NCI-H2107 treated with DMSO at 0.1 percent for 48 hours (cell line): ENCODE results near the gene DACT3.

ENCODE experiments used
- DNase-seq: peaks from one replicate; lab custom pipeline; 2025; ENCODE audit not compliant: unreplicated experiment; lab: John Stamatoyannopoulos, UW

The DACT3 gene

DNA sequence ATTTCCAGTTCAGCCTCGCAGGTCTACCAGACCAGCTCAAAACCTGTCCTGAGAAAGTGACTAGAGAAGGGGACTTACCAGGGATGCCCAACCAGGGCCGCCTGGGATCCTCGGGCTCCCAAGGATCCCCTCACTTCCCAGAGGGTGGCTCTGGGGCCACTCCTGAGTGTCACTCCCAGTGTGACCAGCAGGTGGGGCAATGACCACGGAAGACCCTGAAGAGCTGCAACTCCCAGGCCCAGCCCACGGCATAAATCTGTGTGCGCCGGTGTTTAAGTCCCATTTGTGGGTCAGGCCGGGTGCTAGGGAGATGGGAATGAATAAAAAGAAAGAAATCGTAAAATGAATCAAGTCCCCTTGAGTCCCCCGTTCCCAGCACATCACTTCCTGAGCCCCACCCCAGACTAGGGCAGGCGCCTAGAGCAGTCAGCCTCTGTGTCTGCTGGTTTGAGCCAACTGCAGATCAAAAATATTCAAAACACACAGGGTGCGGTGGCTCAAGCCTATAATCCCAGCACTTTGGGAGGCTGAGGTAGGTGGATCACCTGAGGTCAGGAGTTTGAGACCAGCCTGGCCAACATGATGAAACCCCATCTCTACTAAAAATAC is 46.8 kb downstream of the DACT3 start:
- peak; percentile 20 for DNase-seq

DNA sequence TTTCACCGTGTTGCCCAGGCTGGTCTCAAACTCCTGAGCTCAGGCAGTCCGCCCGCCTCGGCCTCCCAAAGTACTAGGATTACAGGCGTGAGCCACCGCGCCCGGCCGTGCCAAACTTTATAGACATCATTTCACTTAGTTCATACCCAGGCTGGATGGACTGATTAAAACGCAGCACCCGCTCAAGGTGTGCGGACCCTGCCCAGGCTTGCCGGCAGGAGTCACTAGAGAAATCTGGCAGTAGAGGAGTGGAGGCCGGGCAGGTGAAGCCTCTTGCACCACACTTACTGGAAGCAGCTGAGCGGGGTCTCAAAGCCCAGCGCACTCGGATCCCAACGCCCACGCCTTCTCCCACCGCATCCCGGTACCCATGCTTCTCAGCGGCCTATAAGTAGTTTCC is 47.5 kb downstream of the DACT3 start:
- no peak for DNase-seq

DNA sequence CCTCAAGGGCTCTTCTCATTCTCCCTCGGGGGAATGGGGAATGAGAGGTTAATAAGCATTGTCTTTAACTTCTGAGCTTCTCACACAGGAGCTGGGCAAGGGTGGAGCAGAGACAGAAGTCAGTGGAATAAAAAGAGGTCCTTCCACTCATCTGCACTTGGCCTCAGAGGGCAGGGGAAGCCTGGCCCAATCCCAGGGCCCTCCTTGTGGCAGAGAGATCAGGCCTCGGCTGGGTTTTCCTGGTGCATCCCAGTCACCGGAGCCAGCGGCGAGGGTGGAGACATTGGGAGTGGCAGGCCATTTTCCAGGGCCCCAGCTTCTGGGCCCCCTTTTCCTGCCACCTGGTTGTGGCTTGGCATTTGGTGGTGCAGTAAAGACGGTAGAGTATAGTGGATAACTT is 49.2 kb downstream of the DACT3 start:
- DNase-seq = no peak

DNA sequence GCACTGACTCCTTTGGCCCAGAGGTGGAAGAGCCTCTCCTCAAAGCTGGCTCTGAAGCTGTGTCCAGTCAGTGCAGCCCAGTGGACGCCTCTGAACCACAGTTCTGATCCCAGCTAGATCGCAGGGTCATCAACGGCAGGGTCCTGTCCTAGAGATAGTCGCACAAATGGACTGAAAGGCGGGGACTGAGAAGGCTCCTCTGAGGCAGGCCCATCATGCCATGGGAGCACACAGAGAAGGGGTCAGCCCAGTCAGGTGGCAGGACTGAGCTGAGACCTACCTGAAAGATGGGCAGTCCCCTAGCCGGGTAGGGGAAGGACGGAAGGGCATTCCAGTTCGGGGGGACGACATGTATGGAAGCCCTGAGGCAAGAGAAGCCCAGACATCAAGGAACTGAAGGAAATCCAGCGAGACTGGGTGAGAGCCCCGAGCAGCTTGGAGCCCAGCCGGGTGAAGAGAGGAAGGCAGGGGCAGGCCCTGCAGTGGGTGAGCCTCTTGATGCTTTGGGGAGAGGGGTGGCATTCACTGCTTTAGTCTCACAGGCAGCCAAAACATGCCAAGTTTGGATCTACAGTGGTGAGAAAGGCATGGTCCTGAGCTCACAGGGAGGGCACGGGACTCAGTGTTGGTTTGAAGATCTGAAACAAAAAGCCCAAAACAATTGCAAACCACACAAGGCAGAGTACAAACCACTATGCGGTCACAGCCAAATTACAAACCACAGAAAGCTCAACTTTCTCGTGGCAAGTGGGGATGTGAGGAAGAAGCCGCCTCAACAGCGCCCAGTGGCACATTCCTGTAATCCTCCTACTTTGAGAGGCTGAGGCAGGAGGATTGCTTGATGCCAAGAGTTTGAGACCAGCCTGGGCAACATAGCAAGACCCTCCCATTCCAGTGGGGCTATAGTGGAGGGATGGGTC is 49.9 kb downstream of the DACT3 start:
- DNase-seq = peak; percentile 50

DNA sequence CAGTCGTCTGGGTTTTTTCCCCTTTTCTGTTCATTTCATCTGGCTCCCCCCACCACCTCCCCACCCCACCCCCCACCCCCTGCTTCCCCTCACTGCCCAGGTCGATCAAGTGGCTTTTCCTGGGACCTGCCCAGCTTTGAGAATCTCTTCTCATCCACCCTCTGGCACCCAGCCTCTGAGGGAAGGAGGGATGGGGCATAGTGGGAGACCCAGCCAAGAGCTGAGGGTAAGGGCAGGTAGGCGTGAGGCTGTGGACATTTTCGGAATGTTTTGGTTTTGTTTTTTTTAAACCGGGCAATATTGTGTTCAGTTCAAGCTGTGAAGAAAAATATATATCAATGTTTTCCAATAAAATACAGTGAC is 50.6 kb downstream of the DACT3 start:
- no peak for DNase-seq

DNA sequence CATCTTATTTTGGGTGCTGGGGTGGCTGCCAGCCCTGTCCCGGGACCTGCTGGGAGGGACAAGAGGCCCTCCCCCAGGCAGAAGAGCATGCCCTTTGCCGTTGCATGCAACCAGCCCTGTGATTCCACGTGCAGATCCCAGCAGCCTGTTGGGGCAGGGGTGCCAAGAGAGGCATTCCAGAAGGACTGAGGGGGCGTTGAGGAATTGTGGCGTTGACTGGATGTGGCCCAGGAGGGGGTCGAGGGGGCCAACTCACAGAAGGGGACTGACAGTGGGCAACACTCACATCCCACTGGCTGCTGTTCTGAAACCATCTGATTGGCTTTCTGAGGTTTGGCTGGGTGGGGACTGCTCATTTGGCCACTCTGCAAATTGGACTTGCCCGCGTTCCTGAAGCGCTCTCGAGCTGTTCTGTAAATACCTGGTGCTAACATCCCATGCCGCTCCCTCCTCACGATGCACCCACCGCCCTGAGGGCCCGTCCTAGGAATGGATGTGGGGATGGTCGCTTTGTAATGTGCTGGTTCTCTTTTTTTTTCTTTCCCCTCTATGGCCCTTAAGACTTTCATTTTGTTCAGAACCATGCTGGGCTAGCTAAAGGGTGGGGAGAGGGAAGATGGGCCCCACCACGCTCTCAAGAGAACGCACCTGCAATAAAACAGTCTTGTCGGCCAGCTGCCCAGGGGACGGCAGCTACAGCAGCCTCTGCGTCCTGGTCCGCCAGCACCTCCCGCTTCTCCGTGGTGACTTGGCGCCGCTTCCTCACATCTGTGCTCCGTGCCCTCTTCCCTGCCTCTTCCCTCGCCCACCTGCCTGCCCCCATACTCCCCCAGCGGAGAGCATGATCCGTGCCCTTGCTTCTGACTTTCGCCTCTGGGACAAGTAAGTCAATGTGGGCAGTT is 51.2 kb downstream of the DACT3 start:
- no peak for DNase-seq

DNA sequence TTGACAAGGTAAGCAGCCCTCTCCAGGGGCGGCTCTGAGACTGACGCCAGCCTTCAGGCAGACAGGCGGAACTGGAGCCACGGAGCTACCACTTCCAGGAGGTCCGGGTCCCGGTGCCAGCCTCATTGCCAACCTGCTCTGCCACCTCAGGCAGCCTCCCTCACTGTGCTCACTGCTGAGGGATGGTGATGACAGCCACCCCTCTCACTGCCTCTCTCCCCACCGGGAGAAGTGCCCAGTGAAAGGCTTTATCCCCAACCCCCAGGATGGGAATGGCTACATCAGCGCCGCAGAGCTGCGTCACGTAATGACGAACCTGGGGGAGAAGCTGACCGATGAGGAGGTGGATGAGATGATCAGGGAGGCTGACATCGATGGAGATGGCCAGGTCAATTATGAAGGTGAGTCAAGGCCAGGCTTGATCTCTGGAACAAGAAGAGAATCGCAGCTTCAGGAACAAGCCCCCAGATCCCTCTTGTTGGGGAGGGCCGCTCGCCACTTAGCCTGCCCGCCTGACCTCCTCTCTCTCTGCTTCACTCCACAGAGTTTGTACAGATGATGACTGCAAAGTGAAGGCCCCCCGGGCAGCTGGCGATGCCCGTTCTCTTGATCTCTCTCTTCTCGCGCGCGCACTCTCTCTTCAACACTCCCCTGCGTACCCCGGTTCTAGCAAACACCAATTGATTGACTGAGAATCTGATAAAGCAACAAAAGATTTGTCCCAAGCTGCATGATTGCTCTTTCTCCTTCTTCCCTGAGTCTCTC is 52.2 kb downstream of the DACT3 start:
- no peak for DNase-seq

DNA sequence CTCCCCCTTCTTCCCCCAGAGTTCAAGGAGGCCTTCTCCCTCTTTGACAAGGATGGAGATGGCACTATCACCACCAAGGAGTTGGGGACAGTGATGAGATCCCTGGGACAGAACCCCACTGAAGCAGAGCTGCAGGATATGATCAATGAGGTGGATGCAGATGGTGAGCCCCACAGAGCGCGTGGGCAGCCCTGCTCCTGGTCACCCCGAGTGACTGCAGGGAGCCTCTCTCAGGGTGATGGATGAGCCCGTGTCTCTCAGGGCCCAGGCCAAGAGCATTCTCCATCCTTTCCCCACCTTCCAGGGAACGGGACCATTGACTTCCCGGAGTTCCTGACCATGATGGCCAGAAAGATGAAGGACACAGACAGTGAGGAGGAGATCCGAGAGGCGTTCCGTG is 52.8 kb downstream of the DACT3 start:
- no peak for DNase-seq

DNA sequence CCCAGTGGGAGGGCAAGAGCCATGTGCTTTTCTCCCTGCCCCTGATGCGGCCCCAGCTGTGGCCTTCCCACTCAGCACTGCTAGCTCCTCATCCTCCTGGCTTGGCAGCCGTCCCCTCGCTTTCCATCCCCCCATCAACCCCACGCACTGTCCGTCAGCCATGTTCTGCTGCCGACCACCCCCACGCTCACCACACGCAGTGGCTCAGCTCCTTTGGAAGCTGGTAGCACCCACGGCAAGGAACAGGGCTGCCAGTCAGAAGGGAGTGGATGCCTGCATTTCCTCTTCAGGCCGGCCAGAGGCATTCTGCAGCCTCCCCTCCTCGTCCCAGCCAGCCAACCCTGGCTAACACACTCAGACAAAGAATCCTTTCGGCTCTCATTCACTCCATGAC is 53.5 kb downstream of the DACT3 start:
- peak; percentile 48 for DNase-seq

DNA sequence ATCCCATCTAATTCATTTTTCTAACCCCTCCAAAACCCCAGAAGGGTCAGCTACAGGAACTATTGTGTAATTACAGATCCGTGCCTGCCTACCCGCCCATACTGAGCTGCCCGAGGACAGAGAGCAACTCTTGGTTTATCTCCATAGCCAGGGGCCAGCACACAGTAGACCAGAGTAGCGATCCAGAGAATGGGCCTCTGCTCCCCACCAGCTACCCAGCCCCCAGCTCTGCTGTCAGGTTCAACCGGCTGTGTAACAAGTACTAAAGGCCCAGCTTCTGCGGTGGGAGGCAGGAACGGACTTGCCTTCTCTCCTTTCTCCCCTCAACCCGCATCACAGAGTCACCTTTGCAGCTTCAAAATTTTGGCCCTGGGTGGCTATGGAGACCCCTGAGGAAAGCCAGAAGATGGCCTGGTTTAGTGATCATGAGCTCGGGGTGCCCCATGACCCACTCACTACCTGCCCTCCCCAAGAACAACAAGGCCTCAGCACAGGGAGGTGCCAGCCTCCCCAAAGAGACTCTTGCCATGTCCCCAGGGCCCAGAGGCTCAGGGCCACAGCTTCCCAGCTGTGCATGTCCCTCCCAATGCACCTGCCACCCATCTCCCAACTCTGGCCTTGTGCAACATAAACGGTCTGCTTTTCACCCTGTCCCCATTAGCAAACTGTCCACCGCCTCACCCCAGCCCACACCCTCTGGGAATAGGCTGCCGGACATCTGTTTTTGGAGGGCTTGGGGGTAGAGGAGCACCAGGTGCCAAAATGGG is 54.1 kb downstream of the DACT3 start:
- no peak for DNase-seq

DNA sequence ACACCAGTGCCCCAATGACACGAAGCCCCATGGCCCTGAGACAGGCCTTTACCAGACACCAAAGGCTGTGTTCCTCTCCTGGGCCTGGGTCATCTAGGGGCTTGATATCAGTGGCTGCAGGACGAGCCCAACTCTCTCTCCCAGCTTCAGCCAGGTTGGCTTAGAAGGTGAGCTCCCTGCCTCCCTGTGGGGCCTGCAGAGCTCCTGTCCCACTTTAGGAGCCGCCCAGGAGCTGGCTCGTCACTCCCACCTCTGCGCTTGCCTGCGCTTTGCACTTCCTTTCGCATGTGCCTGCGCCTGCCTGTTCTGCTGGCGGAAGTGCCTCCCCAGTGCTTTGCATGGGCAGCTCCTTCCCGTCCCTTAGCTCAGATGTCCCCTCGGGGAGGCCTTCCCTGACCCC is 55.0 kb downstream of the DACT3 start:
- no peak for DNase-seq

DNA sequence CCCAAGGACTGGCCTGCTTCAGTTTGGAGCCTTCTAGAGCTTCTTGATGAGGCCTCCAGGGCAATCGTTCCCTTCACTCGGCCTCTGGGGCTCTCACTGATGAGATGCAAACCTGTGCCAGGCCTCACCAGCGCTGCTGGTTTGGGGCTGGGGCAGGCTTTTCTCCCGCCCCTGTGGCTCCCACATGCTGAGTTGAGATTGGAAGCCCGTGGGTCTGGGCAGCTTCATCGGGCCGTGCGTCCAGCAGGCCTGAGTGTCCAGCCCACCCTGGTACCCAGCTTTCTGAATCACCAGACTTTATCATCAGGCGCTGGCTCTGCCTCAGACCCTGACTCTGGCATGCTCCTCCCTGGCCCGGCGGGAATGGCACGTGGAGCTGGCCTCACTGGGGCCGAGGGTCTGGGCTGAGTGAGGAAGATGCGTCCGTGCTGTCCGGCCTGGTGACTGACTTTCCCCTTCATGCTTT is 55.6 kb downstream of the DACT3 start:
- DNase-seq = no peak

DNA sequence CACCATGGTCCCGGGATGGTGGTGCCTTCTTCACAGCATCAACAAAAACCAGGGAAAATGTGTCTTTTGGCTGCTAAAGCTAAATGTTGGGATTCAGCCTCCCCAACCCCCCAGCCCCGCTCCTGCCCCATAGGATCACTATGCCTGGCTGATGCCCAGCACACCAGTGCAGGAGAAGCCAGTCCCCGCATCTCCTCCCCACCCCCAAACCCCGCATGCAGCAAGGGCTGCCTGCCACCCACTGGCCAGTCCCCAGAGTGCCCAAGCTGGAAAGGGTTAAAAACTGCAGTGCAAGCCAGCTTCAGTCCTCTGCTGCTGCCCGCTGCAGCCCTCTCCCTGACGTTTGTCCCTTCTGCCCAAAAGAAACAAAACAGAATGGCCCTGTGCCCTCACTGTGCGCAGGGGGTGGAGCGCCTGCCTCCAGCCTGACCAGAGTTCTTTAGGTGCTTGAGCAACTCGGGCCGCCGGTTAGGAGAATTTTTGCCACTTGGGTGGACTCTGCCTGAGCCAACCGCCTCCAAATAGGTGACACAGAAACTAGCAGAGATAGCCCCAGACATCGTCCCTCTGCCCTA is 56.1 kb downstream of the DACT3 start:
- no peak for DNase-seq

DNA sequence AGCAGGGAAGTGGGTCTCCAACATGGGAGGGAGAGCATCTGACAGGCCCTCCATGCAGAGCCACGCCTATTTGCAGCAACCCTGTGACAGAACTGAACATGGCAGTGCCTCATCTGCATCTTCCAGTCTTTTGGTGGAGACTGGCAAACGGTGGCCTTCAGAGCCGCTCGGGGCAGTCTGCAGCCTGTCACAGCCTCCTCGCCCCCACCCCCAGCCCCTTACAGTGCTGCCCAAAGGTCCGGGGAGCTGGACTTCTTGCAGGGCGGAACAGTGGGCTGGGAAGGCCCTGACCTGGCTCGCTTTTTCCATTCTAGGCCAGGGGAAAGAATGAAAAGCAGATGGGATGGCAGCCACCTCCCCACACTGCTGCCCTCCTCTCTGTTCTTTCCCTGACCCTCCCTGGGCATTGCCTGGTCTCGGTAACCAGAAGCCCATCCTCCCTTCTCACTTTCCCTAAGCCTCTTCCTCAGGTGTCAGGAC is 57.2 kb downstream of the DACT3 start:
- DNase-seq = no peak

DNA sequence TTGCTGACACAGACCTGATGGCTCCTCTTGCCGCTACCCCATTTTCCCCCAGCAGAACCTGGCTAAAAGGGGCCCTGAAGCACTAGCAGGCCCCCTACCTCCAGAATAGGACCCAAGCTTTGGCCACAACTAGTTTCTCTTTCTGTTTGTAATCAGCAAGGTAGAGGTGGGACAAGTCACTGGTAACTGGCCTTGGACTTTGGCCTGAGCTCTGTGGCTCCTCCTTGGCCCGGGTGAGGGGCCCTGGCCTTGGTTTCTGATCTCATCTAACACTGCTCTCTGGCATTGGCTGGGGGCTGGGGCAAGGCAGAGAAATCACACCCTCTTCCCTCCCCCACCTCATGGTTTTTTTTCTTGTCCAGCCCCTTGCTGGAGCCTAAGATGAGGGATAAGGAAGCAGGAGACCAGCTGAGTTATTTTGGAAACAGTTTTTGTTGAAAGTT is 57.8 kb downstream of the DACT3 start:
- DNase-seq = no peak

DNA sequence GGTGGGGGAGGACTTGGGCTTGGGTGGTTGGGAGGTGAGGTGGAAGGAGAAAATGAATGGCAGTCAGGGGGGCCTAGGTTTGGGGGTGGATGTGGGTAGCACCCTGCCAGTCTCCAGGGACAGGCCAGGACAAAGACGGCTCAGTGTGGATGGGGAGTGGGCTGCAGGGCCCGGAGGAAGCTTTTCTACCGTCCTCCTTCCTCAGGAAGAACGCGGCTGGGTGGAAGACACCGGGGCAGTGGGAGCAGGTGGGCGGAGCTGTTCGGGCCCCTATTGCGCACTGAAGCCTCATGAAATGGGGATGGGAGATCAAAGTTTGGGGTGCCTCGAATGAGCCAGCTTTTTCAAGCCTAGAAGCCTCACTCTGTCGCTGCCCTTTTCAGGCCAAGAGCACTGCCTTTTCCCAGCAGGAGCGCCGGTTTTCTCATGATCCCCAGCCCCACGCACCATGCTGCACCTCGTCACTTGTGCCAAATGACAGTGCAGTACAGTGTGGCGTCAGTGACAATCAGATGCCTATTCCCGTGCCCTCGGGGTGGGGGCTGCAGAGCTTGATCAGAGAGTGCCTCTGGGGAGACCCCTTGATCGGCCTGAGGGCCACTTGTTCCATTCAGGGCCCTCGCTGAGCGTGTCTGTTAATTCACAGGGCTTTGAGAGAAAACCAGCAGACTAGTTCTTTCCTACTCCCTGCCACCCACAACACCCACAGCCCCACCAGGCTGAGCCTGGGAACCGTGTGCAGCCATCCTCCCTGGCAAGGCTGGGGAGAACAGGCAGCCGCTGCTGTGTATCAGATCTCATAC is 58.4 kb downstream of the DACT3 start:
- no peak for DNase-seq

DNA sequence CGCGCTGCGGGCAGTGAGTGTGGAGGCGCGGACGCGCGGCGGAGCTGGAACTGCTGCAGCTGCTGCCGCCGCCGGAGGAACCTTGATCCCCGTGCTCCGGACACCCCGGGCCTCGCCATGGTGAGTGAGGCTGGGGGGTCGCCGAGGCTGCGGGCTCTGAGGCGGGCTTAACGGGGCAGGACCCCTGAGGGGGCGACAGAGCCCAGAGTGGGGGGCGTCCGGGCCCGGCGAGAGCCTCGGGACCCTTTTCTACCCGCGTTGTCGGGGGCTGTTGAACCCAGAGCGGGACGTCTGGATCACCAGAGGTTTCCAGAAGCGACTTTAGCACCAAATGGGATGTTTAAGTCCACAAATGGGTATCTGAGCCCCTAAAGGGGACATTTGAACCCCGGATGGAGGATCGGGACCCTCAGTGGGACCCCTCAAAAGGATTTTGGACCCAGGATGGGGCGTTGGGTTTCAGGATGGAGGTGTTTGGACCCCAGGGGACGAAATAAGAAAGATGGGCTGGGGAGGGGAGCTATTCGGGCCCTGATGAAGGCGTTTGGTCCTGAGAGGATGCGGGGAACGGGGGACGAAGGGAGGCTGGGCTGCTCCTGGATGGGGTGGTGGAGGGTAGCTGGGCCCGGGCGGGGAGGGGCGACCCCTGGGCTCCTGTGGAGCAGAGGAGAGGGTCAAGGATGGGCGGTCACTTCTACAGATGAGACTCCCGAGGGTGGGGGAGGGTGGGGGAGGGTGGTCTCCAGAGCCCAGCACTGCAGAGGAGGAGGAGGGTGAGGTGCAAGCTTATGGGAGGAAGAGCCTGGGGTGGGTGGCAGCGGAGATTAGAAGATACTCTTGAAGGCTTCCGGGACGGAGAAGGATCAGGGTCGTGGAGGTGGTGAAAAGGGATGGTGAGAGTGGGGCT is 59.4 kb downstream of the DACT3 start, which contains the start of gene CALM3:
Gene CALM3 (plus strand): TSS at position 13 of the 907 bp plus-strand sequence. CDS start 105 bp downstream, at position 118.
- DNase-seq = no peak
